Epithelial cell of umbilical artery (primary cell): Measurements from ENCODE around the gene ADAT1. TPM values are rescaled to one million over a fixed set of nuclear protein-coding genes. Genes with fewer than 3 reads are reported as not detected.

Experiments used
- total RNA-seq: library from RNA; depleted of rRNA; stranded (reverse); fragments of >200 nt; gene quantifications from 2 replicates; pipeline ENCODE4 v1.2.3, GENCODE V29; 2014

ADAT1 gene
- 62.0 and 68.8 TPM in 2 replicates for total RNA-seq

GRCh38 chr16:75622761-75623605 lies at the start of gene ADAT1:
ADAT1 (minus strand) TSS chr16:75623281; CDS start chr16:75620799, 2,482 bp downstream.

GRCh38 chr16:75647492-75648264 lies 24.6 kb upstream of the ADAT1 start, which contains the start of the genes KARS1 and TERF2IP:
KARS1 (minus strand) TSS chr16:75647665; CDS start chr16:75647639, 26 bp downstream.
TERF2IP (plus strand) TSS chr16:75647773; CDS start chr16:75647883, 110 bp downstream.

GRCh38 chr16:75566040-75566757 lies 56.9 kb downstream of the ADAT1 start, which contains the start of gene GABARAPL2:
GABARAPL2 (plus strand) TSS chr16:75566379; CDS start chr16:75566487, 108 bp downstream.

GRCh38 chr16:75555707-75556430 lies 67.2 kb downstream of the ADAT1 start, which contains the start of gene TMEM231:
TMEM231 (minus strand) TSS chr16:75556252; CDS start chr16:75556209, 43 bp downstream.

Other genes with a start within 250 kb of the ADAT1 start
- 81.5 and 83.0 TPM in 2 replicates for gene CFDP1, start 189.8 kb downstream of the ADAT1 start, total RNA-seq
- 19.8 and 44.7 TPM in 2 replicates for gene TMEM170A, start 158.6 kb downstream of the ADAT1 start, total RNA-seq
- gene CHST6, start 127.8 kb downstream of the ADAT1 start, total RNA-seq: 0.46 and 1.9 TPM in 2 replicates
- not detected in 2 replicates for gene CHST5, start 87.2 kb downstream of the ADAT1 start, total RNA-seq
- gene TMEM231, start 67.0 kb downstream of the ADAT1 start, total RNA-seq: 9.9 and 19.2 TPM in 2 replicates
- 51.1 and 51.6 TPM in 2 replicates for gene GABARAPL2, start 56.9 kb downstream of the ADAT1 start, total RNA-seq
- 188 and 193 TPM in 2 replicates for gene KARS1, start 24.4 kb upstream of the ADAT1 start, total RNA-seq
- 48.7 and 70.1 TPM in 2 replicates for gene TERF2IP, start 24.5 kb upstream of the ADAT1 start, total RNA-seq
- not detected in 2 replicates for gene CPHXL2, start 53.7 kb upstream of the ADAT1 start, total RNA-seq
- not detected in 2 replicates for gene DUXB, start 78.2 kb upstream of the ADAT1 start, total RNA-seq
- not detected in 2 replicates for gene CPHXL, start 103.2 kb upstream of the ADAT1 start, total RNA-seq